K562 (cell line): ENCODE results near the gene ANO8. TPM values are rescaled to one million over a fixed set of nuclear protein-coding genes. Genes with fewer than 3 reads are reported as not detected.

Source experiments
- BRD9 ChIP-seq: fragments of 450-650 bp; IDR thresholded peaks from 2 replicates; pipeline ENCODE4 v1.6.1; 2018; ENCODE audit warnings: low read depth; ENCODE audit not compliant: partially characterized antibody
- EP300 ChIP-seq: IDR thresholded peaks from 2 replicates; pipeline ENCODE4 v1.6.1; 2012; ENCODE audit warnings: low read length, improper control_type of control experiment
- FOXP4 ChIP-seq: sonication (generic); formaldehyde crosslinking; IDR thresholded peaks from 2 replicates; pipeline ENCODE4 v1.8.0; 2022; ENCODE audit warnings: mild to moderate bottlenecking, missing genetic modification reagents, borderline replicate concordance
- GATAD2B ChIP-seq: fragments of 450-650 bp; IDR thresholded peaks from 2 replicates; pipeline ENCODE4 v1.6.1; 2017; ENCODE audit warnings: mild to moderate bottlenecking, borderline replicate concordance
- MCM2 ChIP-seq: fragments of 450-650 bp; IDR thresholded peaks from 2 replicates; pipeline ENCODE4 v1.6.1; 2017; ENCODE audit warnings: low read depth, mild to moderate bottlenecking
- NFXL1 ChIP-seq: fragments of 450-650 bp; formaldehyde crosslinking; IDR thresholded peaks from 2 replicates; pipeline ENCODE4 v1.4.0; 2021; ENCODE audit warnings: mild to moderate bottlenecking
- NR2F6 ChIP-seq: fragments of 450-650 bp; formaldehyde crosslinking; IDR thresholded peaks from 2 replicates; pipeline ENCODE4 v1.4.0; 2020; ENCODE audit warnings: mild to moderate bottlenecking
- SMC3 ChIP-seq: conservative IDR thresholded peaks from 2 replicates; pipeline ENCODE4 v1.6.1; 2011; ENCODE audit warnings: low read depth, low read length, improper control_type of control experiment; ENCODE audit not compliant: insufficient read depth
- ZBTB40 ChIP-seq, 2 experiments: fragments of 450-650 bp in 1 of 2; sonication (generic) in 1 of 2; formaldehyde crosslinking in 1 of 2; IDR thresholded peaks; 2 replicates each; pipeline versions ENCODE4 v1.7.1 to v1.9.0; 2016 to 2022; ENCODE audit warnings: inconsistent platforms in 1 of 2, mild to moderate bottlenecking in 1 of 2, missing genetic modification reagents in 1 of 2
- ZC3H8 ChIP-seq: fragments of 450-650 bp; IDR thresholded peaks from 2 replicates; pipeline ENCODE4 v1.6.1; 2017
- ZNF140 ChIP-seq: fragments of 250-450 bp; sonication (Bioruptor Pico); IDR thresholded peaks from 2 replicates; pipeline ENCODE4 v1.8.0; 2021; ENCODE audit warnings: moderate library complexity, mild to moderate bottlenecking, inconsistent platforms
- ZNF655 ChIP-seq: fragments of 250-450 bp; sonication (Bioruptor Pico); IDR thresholded peaks from 2 replicates; pipeline ENCODE4 v1.5.0; 2021
- polyA plus RNA-seq, 8 experiments: library from polyadenylated mRNA; depleted of rRNA in 4 of 8; stranded (reverse) in 5 of 8; unstranded in 3 of 8; fragments of >200 nt; fragmentation: Nextera tagmentation in 2 of 8; fragmentation: Illumina TruSeq in 1 of 8; extraction: Ambion mirVana in 2 of 8; extraction: Trizol in 1 of 8; gene quantifications; 2 replicates each; pipeline versions ENCODE4 v1.2.1 to v1.2.3, GENCODE V29; 2011 to 2014; ENCODE audit warnings: inconsistent platforms in 1 of 8, missing spikeins in 1 of 8
- total RNA-seq, 7 experiments: library from RNA; depleted of rRNA in 6 of 7; stranded (reverse); fragments of >200 nt in 6 of 7; fragmentation: Illumina TruSeq in 2 of 7; extraction: Trizol in 2 of 7; gene quantifications; 2 replicates each; pipeline versions ENCODE4 v1.2.1 to v1.2.3, GENCODE V29; 2011 to 2021; ENCODE audit warnings: low replicate concordance in 1 of 7

The ANO8 gene
- total and polyA plus RNA-seq, 9 of the 15 experiments (the other 6 are each of a cell fraction or from before 2014, with no cell fraction given), result 0.07 to 7.6 (median 2.3) TPM; not detected in 1

- TF ChIP-seq SMC3, result peak; percentile 11; the same call in 1 of the 2 replicates
- TF ChIP-seq ZNF655 (CRISPR knock-in tag), result no peak
- TF ChIP-seq EP300, result peak; percentile 65
- peak; percentile 83; the same call in 1 of the 2 replicates for TF ChIP-seq ZC3H8
- TF ChIP-seq MCM2, result no peak
- TF ChIP-seq NFXL1 (CRISPR knock-in tag), result no peak
- peak; percentile 47; the same call in 1 of the 2 replicates for TF ChIP-seq FOXP4 (CRISPR knock-in tag)
- TF ChIP-seq NR2F6 (CRISPR knock-in tag), result no peak
- peak; percentile 99 for TF ChIP-seq ZBTB40 (IDR thresholded peaks at IDR 0.05)
- no peak for TF ChIP-seq ZBTB40 (CRISPR knock-in tag; IDR thresholded peaks at IDR 0.05)
- TF ChIP-seq BRD9, result peak; percentile 87
- no peak for TF ChIP-seq ZNF140 (CRISPR knock-in tag)
- no peak for TF ChIP-seq GATAD2B
These were observed 2.4 kb upstream of the ANO8 start, which contains the start of gene GTPBP3 (continued) for GRCh38 chr19:17336872-17337674.
